GM19023 (cell line): ENCODE measurements around the gene THSD4.
"Not testable (repeated sequence)": the region's sequence is repeated elsewhere in the genome, so short reads cannot be mapped to it uniquely, and the experiment has no call there.

Experiments
- ATAC-seq: cut with Tn5 transposase; IDR thresholded peaks from one replicate; pipeline ENCODE4 v1.9.1; 2021; ENCODE audit warnings: mild to moderate bottlenecking, moderate library complexity; ENCODE audit not compliant: unreplicated experiment

The THSD4 gene

GRCh38 chr15:71698742-71699141 lies 583.5 kb downstream of the THSD4 start:
- no peak for ATAC-seq

DNA sequence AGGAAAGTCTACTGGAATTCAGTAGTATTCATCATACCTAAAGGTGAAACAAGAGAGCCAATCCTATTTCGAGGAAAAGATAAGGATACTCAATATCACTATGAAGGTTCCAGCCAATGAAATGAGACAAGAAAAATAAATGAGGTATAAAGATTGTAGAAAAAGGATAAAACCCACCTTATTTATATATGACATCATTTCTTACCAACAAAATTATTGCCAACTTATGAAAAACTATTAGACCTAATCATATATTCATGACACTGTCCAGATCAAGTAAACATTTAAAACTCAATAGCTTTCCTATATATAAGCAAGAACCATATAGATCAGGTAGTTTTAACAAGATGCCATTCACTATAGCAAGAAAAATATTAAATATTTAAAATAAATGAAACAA lies 584.7 kb downstream of the THSD4 start:
- ATAC-seq: no peak

DNA sequence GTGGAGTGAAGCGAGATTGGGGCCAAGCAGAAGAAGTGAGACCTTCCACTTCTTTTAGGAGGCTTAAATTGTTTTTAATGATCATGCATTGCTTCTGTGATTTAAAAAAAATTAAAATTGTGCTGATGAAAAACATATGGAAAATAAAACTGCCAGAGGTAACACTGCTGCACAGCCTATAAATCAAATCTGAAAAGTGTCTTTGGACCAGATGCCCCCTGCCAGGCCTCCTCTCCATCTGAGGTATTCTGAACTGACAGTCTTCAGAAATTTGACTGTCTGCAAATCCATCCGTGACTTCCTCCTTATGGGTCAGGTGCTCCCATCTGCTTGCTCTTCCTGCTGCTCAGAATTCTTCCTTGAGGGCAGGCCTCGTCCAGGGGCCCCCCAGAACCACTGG lies 586.5 kb downstream of the THSD4 start:
- no peak for ATAC-seq

GRCh38 chr15:71702496-71702895 lies 587.2 kb downstream of the THSD4 start:
- no peak for ATAC-seq

GRCh38 chr15:71705151-71705550 lies 589.9 kb downstream of the THSD4 start:
- ATAC-seq: no peak

GRCh38 chr15:71706461-71707229 lies 591.4 kb downstream of the THSD4 start:
- ATAC-seq: no peak

- no peak for ATAC-seq
Measured at GRCh38 chr15:71707230-71708050, 592.2 kb downstream of the THSD4 start.

- ATAC-seq: no peak
Measured at GRCh38 chr15:71708051-71708429, 592.8 kb downstream of the THSD4 start.

DNA sequence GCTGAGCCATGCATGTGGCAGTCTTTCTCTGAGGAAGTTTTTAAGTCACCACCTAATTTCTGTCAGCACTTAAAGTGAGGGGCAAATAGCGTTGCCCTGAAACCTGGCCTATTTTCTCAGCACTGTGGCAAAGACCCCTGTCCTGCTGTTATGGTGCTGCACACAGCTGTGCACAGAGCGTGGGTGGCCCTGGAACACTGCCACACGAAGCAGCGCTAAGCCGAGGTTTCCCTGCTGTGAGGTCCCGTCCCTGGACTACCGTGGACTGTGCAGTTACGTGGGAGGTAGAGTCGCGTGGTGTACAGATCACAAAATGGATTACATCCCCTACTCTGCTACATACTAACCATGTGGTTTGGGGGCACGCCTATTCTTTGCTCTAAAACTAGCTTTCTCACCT lies 593.5 kb downstream of the THSD4 start:
- no peak for ATAC-seq

- no peak for ATAC-seq
Measured at GRCh38 chr15:71709808-71710418, 594.6 kb downstream of the THSD4 start.

DNA sequence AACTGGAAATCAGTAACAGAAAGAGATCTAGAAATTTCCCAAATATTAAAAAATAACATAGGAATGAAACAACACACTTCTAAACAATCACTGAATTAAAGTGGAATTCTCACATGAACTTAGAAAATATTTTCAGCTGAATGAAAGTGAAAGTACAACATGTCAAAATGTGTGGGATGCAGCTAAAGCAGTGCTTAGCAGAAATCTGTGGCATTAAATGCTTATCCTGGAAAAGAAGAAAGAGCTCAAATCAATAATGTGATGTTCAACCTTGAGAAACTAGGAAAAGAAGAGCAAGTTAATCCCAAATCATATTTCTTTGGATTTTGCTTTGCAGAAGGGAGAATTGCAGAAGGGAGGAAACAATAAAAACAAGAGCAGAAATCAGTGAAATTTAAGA lies 596.9 kb downstream of the THSD4 start:
- ATAC-seq: no peak

- ATAC-seq: no peak
Measured at GRCh38 chr15:71713191-71713809, 598.0 kb downstream of the THSD4 start.

DNA sequence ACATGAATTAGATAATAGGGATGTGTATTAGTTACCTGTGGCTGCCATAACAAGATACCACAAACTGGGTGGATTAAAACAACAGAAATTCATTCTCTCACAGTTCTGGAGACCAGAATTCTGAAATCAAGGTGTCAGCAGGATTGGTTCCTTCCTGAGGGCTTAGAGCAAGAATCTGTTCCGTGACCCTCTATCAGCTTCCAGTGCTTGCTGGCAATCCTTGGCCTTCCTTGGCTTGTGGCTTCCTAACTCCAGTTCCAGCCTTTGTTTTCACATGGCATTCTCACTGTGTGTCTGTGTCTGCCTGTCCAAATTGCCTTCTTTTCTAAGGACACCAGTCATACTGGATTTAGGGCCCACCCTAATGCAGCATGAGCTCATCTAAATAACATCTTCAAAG lies 600.6 kb downstream of the THSD4 start:
- ATAC-seq: no peak

GRCh38 chr15:71716990-71717389 lies 601.7 kb downstream of the THSD4 start:
- ATAC-seq: no peak

DNA sequence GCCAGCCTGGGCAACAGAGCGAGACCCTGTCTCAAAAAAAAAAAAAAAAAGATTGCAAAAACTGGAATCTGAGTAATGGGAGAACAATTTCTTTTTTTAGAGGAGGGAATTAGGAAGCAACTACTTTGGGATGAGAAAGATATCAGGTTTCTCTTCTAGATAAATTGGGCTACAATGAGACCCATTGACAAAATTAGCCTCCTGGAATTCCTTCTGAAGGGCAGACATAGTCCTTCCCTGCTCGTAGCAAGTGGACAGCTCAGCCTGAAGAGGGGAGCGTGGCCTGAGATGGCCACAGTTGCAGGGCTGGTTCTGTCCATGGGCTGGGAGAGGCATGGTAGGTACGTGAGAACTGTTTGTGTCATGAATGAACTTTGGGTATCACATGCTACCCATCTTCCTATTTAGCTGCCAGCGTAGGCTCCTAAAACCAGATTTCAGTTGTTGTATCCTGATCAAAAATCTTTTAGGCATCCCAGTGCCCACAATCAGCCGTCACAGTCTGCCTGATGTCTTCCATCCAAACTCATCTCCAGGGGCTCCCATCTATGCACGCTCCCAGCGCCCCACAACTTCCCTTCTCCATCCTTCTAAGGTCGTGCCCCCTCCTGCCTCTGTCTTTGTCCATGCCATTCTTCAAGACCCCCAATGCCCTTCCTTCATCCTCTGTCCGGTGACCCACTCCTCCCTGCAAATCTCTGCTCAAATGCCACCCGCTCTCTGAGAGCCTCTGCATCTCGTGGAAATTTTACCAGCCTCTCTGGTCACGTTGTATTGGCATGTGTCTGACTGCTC lies 603.0 kb downstream of the THSD4 start:
- no peak for ATAC-seq

- ATAC-seq: no peak
Measured at GRCh38 chr15:71723344-71723743, 608.1 kb downstream of the THSD4 start.

DNA sequence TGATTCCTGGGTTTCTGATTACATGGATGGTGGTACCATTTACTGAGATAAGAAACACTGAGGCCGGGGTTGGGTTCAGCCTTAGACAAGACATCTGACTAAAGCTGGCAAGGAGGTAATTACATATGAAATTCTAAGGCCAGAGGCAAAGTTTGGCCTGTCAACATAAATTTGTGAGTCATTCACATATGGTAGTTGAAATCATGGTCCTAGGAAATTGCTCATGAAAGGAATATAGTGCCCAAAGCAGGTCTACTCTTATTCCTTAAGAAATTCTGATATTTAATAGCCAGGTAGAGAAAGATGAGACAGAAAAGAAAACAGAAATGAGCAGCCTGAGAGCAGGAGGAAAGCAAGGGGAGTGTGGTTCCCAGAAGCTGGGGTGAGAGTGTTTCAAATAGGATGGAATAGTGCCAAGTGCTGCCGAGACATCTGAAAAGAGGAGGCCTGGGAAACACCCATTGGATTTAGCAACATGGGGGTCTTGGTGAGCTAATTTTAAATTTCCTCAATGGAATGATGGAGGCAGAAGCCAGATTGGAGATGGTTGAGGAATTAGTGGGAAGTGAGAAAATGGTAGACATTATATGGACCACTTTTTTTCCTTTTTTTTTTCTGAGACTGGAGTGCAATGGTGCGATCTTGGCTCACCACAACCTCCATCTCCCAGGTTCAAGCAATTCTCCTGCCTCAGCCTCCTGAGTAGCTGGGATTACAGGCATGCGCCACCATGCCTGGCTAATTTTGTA lies 610.1 kb downstream of the THSD4 start:
- not testable (repeated sequence) for ATAC-seq

- no peak for ATAC-seq
Measured at GRCh38 chr15:71728881-71729280, 613.6 kb downstream of the THSD4 start.

DNA sequence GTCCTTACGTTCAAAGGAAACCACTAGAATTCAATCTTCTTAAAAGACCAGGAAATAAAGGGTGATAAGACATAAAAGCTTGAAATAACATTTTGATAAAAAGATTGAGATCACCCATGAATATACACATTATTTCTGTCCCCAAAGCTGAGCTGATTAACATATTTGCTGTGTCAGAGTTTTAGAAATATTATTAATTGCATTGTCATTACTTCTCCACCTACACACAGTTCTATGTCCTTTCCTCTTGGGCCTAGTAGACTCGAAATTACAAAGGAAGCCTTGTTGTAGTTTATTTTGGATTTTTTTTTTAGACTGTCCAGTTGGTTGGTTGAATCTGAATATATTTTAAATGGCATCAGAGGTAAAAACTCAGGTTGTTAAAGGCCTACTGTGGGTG lies 614.0 kb downstream of the THSD4 start:
- ATAC-seq: no peak
